GM21619 (cell line): Measurements from ENCODE around the gene ERO1B.

ENCODE experiments used
- ATAC-seq: cut with Tn5 transposase; IDR thresholded peaks from one replicate; pipeline ENCODE4 v1.9.1; 2021; ENCODE audit not compliant: unreplicated experiment

ERO1B gene

GRCh38 chr1:236301080-236301957, 19.6 kb upstream of the ERO1B start:
- no peak for ATAC-seq

- no peak for ATAC-seq
These were observed 15.4 kb upstream of the ERO1B start for GRCh38 chr1:236297161-236297560.

GRCh38 chr1:236292425-236292824, 10.7 kb upstream of the ERO1B start:
- ATAC-seq, result no peak

- ATAC-seq, result no peak
These were observed 7.9 kb upstream of the ERO1B start for GRCh38 chr1:236289492-236290131.

- ATAC-seq, result no peak
These were observed 6.8 kb upstream of the ERO1B start for GRCh38 chr1:236288620-236288976.

GRCh38 chr1:236287757-236288619, 6.2 kb upstream of the ERO1B start:
- no peak for ATAC-seq

- ATAC-seq, result no peak
These were observed 5.6 kb upstream of the ERO1B start for GRCh38 chr1:236287356-236287755.

- peak; percentile 46 for ATAC-seq
These were observed 2.5 kb upstream of the ERO1B start for GRCh38 chr1:236284291-236284721.

GRCh38 chr1:236282719-236283118, 961 bp upstream of the ERO1B start:
- ATAC-seq, result no peak

- peak; percentile 5 for ATAC-seq
These were observed 613 bp upstream of the ERO1B start for GRCh38 chr1:236282425-236282716.

- peak; percentile 20 for ATAC-seq
These were observed 532 bp downstream of the ERO1B start for GRCh38 chr1:236281198-236281653.

GRCh38 chr1:236280438-236281197, 1.1 kb downstream of the ERO1B start:
- no peak for ATAC-seq

GRCh38 chr1:236275586-236275985, 6.2 kb downstream of the ERO1B start:
- ATAC-seq, result no peak

- no peak for ATAC-seq
These were observed 6.7 kb downstream of the ERO1B start for GRCh38 chr1:236275061-236275460.

- no peak for ATAC-seq
These were observed 8.4 kb downstream of the ERO1B start for GRCh38 chr1:236273358-236273757.

- no peak for ATAC-seq
These were observed 12.3 kb downstream of the ERO1B start for GRCh38 chr1:236269439-236269838.

- no peak for ATAC-seq
These were observed 19.9 kb downstream of the ERO1B start for GRCh38 chr1:236261898-236262297.

GRCh38 chr1:236261033-236261432, 20.7 kb downstream of the ERO1B start:
- ATAC-seq, result no peak

GRCh38 chr1:236259043-236259442, 22.7 kb downstream of the ERO1B start:
- no peak for ATAC-seq

GRCh38 chr1:236258114-236258622, 23.6 kb downstream of the ERO1B start:
- ATAC-seq, result no peak

- no peak for ATAC-seq
These were observed 24.5 kb downstream of the ERO1B start for GRCh38 chr1:236257216-236257615.
